K562 (cell line): ENCODE data around the gene SMC3. TPM values are rescaled to one million over a fixed set of nuclear protein-coding genes. Genes with fewer than 3 reads are reported as not detected.
A peak's percentile ranks its signal among the peaks of the same experiment; 100 is the strongest.

Experiments
- ATAC-seq: fragments of 200-7000 bp; cut with Tn5 transposase; 3 replicates; pipeline ENCODE4 v1.9.1; 2020; ENCODE audit warnings: moderate library complexity
- BruUV-seq: library from RNA; stranded (reverse); fragments of 400-500 nt; replicated peaks from 2 replicates; lab custom pipeline; 2021; lab: Mats Ljungman, UMichigan
- CTCF ChIA-PET: fragments of 300-600 bp; formaldehyde crosslinking; extraction: SDS; loops from one replicate; lab custom pipeline; 2021; ENCODE audit warnings: low intra/inter-chr PET ratio; lab: Yijun Ruan, JAX
- POLR2A ChIA-PET: fragments of 300-600, 350-650 bp; sonication (Branson Sonifier 250); formaldehyde crosslinking; extraction: SDS; loops from one replicate; lab custom pipeline; 2021; ENCODE audit warnings: antibody characterized with exemption, inconsistent platforms; lab: Yijun Ruan, JAX
- DNase-seq, 4 experiments: peaks; one replicate each; pipeline versions ENCODE4 v3.0.0 to v3.0.0-alpha.2; 2011 to 2018; ENCODE audit warnings: low spot score in 3 of 4, mixed read lengths in 3 of 4; ENCODE audit errors: extremely low read depth in 1 of 4
- FAIRE-seq: peaks from 2 replicates; lab custom pipeline; 2011; peaks lifted over from hg19 to GRCh38; lab: Jason Lieb, UNC
- H2AFZ ChIP-seq: 2 replicates; pipeline ENCODE4 v1.6.0; 2011; ENCODE audit warnings: low read depth, low read length, control low read depth, inconsistent platforms
- H3K27ac ChIP-seq: fragments of 200-600 bp; 3 replicates; pipeline ENCODE4 v1.8.0; 2011; ENCODE audit warnings: low read depth, mild to moderate bottlenecking, control low read depth, inconsistent platforms, low read length, moderate library complexity, mixed read lengths; ENCODE audit errors: extremely low read depth
- H3K27me3 ChIP-seq, 2 experiments: fragments of 300-600 bp in 1 of 2; 2 replicates in 1 of 2; 3 replicates in 1 of 2; pipeline versions ENCODE4 v1.6.0 to v1.8.0; 2011; ENCODE audit warnings: inconsistent platforms in 2 of 2, low read length in 2 of 2, mild to moderate bottlenecking in 1 of 2, mixed read lengths in 1 of 2, moderate library complexity in 1 of 2; ENCODE audit not compliant: control insufficient read depth in 2 of 2, insufficient read depth in 2 of 2
- H3K36me3 ChIP-seq: fragments of 300-600 bp; 3 replicates; pipeline ENCODE4 v1.8.0; 2011; ENCODE audit warnings: mild to moderate bottlenecking, low read length, inconsistent platforms; ENCODE audit not compliant: control insufficient read depth, insufficient read depth
- H3K4me1 ChIP-seq, 2 experiments: fragments of 200-600 bp in 1 of 2; replicated peaks in 1 of 2; 2 replicates in 1 of 2; 3 replicates in 1 of 2; pipeline versions ENCODE4 v1.5.1 to v1.8.0; 2011; ENCODE audit warnings: inconsistent platforms in 2 of 2, low read length in 2 of 2, mild to moderate bottlenecking in 1 of 2, mixed read lengths in 1 of 2, moderate library complexity in 1 of 2; ENCODE audit not compliant: control insufficient read depth in 2 of 2, insufficient read depth in 2 of 2
- H3K4me2 ChIP-seq: 2 replicates; pipeline ENCODE4 v1.6.1; 2011; ENCODE audit warnings: low read length, control low read depth, inconsistent platforms, mixed read lengths; ENCODE audit not compliant: insufficient read depth
- H3K4me3 ChIP-seq: fragments of 200-600 bp; sonication (generic), shearing (Covaris generic); 2 replicates; pipeline ENCODE4 v1.5.1; 2016; ENCODE audit warnings: control low read depth, inconsistent platforms
- H3K79me2 ChIP-seq: fragments of 200-600 bp; 3 replicates; pipeline ENCODE4 v1.8.0; 2011; ENCODE audit warnings: low read length, inconsistent platforms; ENCODE audit not compliant: control insufficient read depth, insufficient read depth
- H3K9ac ChIP-seq, 2 experiments: 2 replicates each; pipeline versions ENCODE4 v1.6.0 to v1.6.1; 2011; ENCODE audit warnings: low read depth in 2 of 2, low read length in 2 of 2, control low read depth in 1 of 2, inconsistent platforms in 1 of 2, mild to moderate bottlenecking in 1 of 2, mixed read lengths in 1 of 2; ENCODE audit not compliant: insufficient read depth in 1 of 2
- H3K9me1 ChIP-seq: one replicate; pipeline ENCODE4 v1.6.0; 2011; ENCODE audit warnings: inconsistent platforms, mild to moderate bottlenecking, low read length, moderate library complexity; ENCODE audit not compliant: control insufficient read depth, insufficient read depth
- H3K9me3 ChIP-seq: replicated peaks from 2 replicates; pipeline ENCODE4 v1.5.1; 2011; ENCODE audit warnings: low read depth, low read length, inconsistent platforms; ENCODE audit not compliant: control insufficient read depth, insufficient read depth
- H4K20me1 ChIP-seq: replicated peaks from 2 replicates; pipeline ENCODE4 v1.6.1; 2011; ENCODE audit warnings: low read length, inconsistent platforms, mixed read lengths; ENCODE audit not compliant: control insufficient read depth, insufficient read depth
- MGA ChIP-seq: fragments of 450-650 bp; IDR thresholded peaks from 2 replicates; pipeline ENCODE4 v1.6.1; 2016; ENCODE audit warnings: mild to moderate bottlenecking, moderate library complexity
- SRF ChIP-seq, 2 experiments: fragments of 250-450, 450-650 bp in 1 of 2; sonication (Bioruptor Pico) in 1 of 2; sonication (generic) in 1 of 2; formaldehyde crosslinking; IDR thresholded peaks; 2 replicates each; pipeline versions ENCODE4 v1.5.0 to v1.5.1; 2020 to 2022; ENCODE audit warnings: mild to moderate bottlenecking in 1 of 2, missing genetic modification reagents in 1 of 2
- XRCC4 ChIP-seq: IDR thresholded peaks from one replicate; pipeline ENCODE4 v1.6.1; 2011; ENCODE audit not compliant: insufficient read depth, insufficient read length; ENCODE audit errors: extremely low read depth
- ZNF512 ChIP-seq: IDR thresholded peaks from 2 replicates; pipeline ENCODE4 v1.6.1; 2016; ENCODE audit warnings: missing genetic modification characterization, missing compliant biosample characterization
- WGBS: fragments of 100-300 bp; shearing (Covaris generic); methylation state at CpG from one replicate; pipeline ENCODE4 v1.1.6; 2016; ENCODE audit warnings: low coverage, mixed read lengths; ENCODE audit not compliant: insufficient coverage; ENCODE audit errors: missing lambda C conversion rate; 5-methylcytosine and 5-hydroxymethylcytosine counted together
- in situ Hi-C: fragments of 300-500 bp; cut with MboI; formaldehyde crosslinking; loops from 4 replicates; pipeline ENCODE4 v1.15.0; 2018; ENCODE audit warnings: inconsistent platforms, mixed read lengths
- intact Hi-C: fragments of 100-400 bp; cut with micrococcal nuclease; formaldehyde crosslinking; loops from 2 replicates; pipeline ENCODE4 v1.14.2; 2022
- polyA plus RNA-seq, 8 experiments: library from polyadenylated mRNA; depleted of rRNA in 4 of 8; stranded (reverse) in 5 of 8; unstranded in 3 of 8; fragments of >200 nt; fragmentation: Nextera tagmentation in 2 of 8; fragmentation: Illumina TruSeq in 1 of 8; extraction: Ambion mirVana in 2 of 8; extraction: Trizol in 1 of 8; gene quantifications; 2 replicates each; pipeline versions ENCODE4 v1.2.1 to v1.2.3, GENCODE V29; 2011 to 2014; ENCODE audit warnings: inconsistent platforms in 1 of 8, missing spikeins in 1 of 8
- total RNA-seq, 7 experiments: library from RNA; depleted of rRNA in 6 of 7; stranded (reverse); fragments of >200 nt in 6 of 7; fragmentation: Illumina TruSeq in 2 of 7; extraction: Trizol in 2 of 7; gene quantifications; 2 replicates each; pipeline versions ENCODE4 v1.2.1 to v1.2.3, GENCODE V29; 2011 to 2021; ENCODE audit warnings: low replicate concordance in 1 of 7

The SMC3 gene
- total and polyA plus RNA-seq, 9 of the 15 experiments (the other 6 are each of a cell fraction or from before 2014, with no cell fraction given), result 21.3 to 62.6 (median 39.3) TPM

- TF ChIP-seq ZNF512 (tag) (no peak), SRF (CRISPR knock-in tag; IDR thresholded peaks at IDR 0.05) (no peak), XRCC4 (no peak)
- TF ChIP-seq, all 486 proteins: peak for 5
These were observed 46.0 kb downstream of the SMC3 start (continued) for GRCh38 chr10:110613341-110613995.

- in situ Hi-C loops, result loop anchor here (10.0 to 25.0 kb wide), 2 partner anchors 61 to 273 kb away; no protein-coding TSS in a partner anchor
- no peak for TF ChIP-seq MGA
These were observed 46.6 kb downstream of the SMC3 start for GRCh38 chr10:110613996-110614495.

More at GRCh38 chr10:110613996-110614495, 46.6 kb downstream of the SMC3 start:
- no peaks in the 10 kb centered on the region for H3K27me3 ChIP-seq
- no peak for DNase-seq
- no peak overlapping the region for H3K27ac ChIP-seq
- no peak for FAIRE-seq
- POLR2A ChIA-PET, result interaction anchor here (0.5 kb wide), 1 partner anchor 15 kb away, joined by 3 read pairs; no protein-coding TSS in a partner anchor
- no TSS peak for BruUV-seq
- CTCF ChIA-PET, result no interaction called here
- no peak overlapping the region for H3K4me2 ChIP-seq
- no peaks in the 10 kb centered on the region for H3K36me3 ChIP-seq
- no peak for ATAC-seq
- H3K9me3 ChIP-seq, result no peaks in the 10 kb centered on the region
- H3K9me1 ChIP-seq, result no peaks in the 10 kb centered on the region
- H3K9ac ChIP-seq, result 0 out of 4 replicates have a peak overlapping the region, but pooled peaks of 1 of the 2 experiments have one; percentile 66
- no peaks in the 10 kb centered on the region for H3K79me2 ChIP-seq
- peaks cover 22 to 28% of the 10 kb centered on the region in 2 experiments; a peak in 4 of 5 replicates for H3K4me1 ChIP-seq
- no peak overlapping the region for H3K4me3 ChIP-seq
- intact Hi-C loops, result loop anchor here (5.0 to 10.0 kb wide), 3 partner anchors 113 to 1521 kb away; partner anchors contain the start of gene PDCD4
- 74% methylated on average over 8 of the region's 9 CpGs for WGBS
- H2AFZ ChIP-seq, result peak overlapping the region; percentile 59; the same call in 1 of the 2 replicates
- no peaks in the 10 kb centered on the region for H4K20me1 ChIP-seq
